ENCODE measurements around the gene AGRN.

Gene AGRN

DNA sequence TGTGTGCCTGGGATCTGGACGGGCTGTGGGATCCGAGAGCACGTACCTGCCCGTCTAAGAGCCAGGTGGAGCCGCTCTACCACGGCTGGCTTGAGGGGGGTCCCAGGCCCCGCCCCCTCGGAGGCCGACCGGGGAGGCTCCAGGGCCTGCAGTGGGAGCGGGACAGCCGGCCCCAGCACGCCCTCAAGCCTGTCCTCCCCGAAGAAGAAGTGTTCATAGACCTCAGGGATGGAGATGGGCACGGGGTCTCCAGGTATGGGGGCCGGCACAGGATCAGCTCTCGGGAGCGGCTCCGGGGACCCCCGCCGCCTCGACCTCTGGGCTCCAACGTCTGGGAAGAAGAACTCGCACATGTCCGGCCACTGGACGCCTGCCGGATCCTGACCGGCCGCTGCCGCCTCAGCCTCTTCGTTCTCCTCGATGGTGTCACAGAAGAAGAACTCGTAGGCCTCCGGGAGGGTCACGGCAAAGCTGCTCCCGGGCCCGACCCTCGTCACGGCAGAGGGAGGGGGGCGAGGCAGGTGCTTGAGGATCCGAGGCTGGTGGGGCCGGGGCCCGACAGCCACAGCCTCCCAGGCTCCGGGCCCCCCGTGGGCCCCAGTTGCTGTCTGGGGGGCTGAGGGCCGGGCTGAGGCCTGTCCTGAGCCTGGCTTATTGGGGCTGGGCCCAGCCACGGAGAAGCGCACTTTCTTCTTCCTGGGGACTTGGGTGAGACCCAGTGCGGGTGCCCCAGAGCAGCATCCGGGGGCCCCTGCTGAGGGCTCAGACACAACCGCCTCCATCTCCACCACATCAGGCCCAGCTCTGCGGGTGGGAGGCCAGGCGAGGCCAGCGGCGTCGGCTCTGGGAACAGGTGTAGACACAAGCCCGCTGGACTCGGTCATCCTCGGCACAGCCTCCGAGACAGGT is 40.8 kb upstream of the AGRN start:
- Histone ChIP-seq H4K12ac (ENCODE audit: low read depth, low read length) (no peak overlapping the region), H2AFZ (ENCODE audit: insufficient read depth, low read length, poor library complexity) (no peak overlapping the region), H2BK120ac (ENCODE audit: insufficient read depth, low read length, poor library complexity) (no peak overlapping the region), H4K91ac (ENCODE audit: low read depth, low read length) (no peak overlapping the region), H3K4me2 (ENCODE audit: low read length) (no peak overlapping the region), H3K9me3 (ENCODE audit: insufficient read depth, low read depth, low read length) (no peaks in the 10 kb centered on the region), H3K18ac (ENCODE audit: low read length) (no peak overlapping the region), H3K4ac (ENCODE audit: low read depth, low read length) (no peak overlapping the region), H2BK5ac (ENCODE audit: low read depth, low read length, poor library complexity) (no peak overlapping the region), H3K36me3 (ENCODE audit: control insufficient read depth in 1 of 2, insufficient read depth in 2 of 2, low read length in 2 of 2) (no peaks in the 10 kb centered on the region), H3K4me3 (ENCODE audit: low read depth, low read length) (no peak overlapping the region), H3K79me1 (ENCODE audit: low read length) (no peaks in the 10 kb centered on the region), H3K27me3 (ENCODE audit: insufficient read depth, low read length) (no peaks in the 10 kb centered on the region), H3K79me2 (ENCODE audit: control insufficient read depth, insufficient read depth, low read length, poor library complexity) (no peaks in the 10 kb centered on the region), H4K8ac (ENCODE audit: low read depth, low read length) (no peak overlapping the region), H2AK5ac (ENCODE audit: low read length) (no peak overlapping the region), H3K14ac (ENCODE audit: low read length) (no peak overlapping the region), H3K23ac (ENCODE audit: low read length) (no peak overlapping the region), H3K4me1 (ENCODE audit: control insufficient read depth in 1 of 2, insufficient read depth in 2 of 2, low read length in 2 of 2) (peaks cover 0 to 10% of the 10 kb centered on the region in 2 experiments), H2BK12ac (ENCODE audit: low read length) (no peak overlapping the region), H3K9ac (ENCODE audit: low read length) (no peak overlapping the region), H3K27ac (ENCODE audit: low read depth, low read length) (no peak overlapping the region)
- no peak for DNase-seq
- no CpG with 5 or more reads among the region's 60 CpGs for WGBS (ENCODE audit: extremely low coverage, insufficient coverage, insufficient read length)

DNA sequence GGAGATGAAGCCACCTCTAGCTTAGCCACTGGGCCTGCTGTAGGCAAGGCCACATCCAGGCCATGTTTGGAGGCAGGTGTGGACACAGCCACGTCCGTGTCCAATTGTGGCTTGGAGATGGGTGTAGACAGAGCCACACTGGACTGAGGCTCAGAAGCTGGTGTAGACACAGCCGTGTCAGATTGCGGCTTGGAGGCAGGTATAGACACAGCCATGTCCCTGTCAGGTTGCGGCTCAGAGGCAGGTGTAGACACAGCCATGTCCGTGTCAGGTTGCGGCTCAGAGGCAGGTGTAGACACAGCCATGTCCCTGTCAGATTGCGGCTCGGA is 40.2 kb upstream of the AGRN start:
- no peak overlapping the region for H3K14ac ChIP-seq (ENCODE audit: low read length)
- no peak overlapping the region for H3K4me2 ChIP-seq (ENCODE audit: low read length)
- H3K4me3 ChIP-seq (ENCODE audit: low read depth, low read length) = no peak overlapping the region
- H3K18ac ChIP-seq (ENCODE audit: low read length) = no peak overlapping the region
- no peak overlapping the region for H4K12ac ChIP-seq (ENCODE audit: low read depth, low read length)
- H3K36me3 ChIP-seq (ENCODE audit: control insufficient read depth in 1 of 2, insufficient read depth in 2 of 2, low read length in 2 of 2) = no peaks in the 10 kb centered on the region
- H3K27ac ChIP-seq (ENCODE audit: low read depth, low read length) = no peak overlapping the region
- H3K79me1 ChIP-seq (ENCODE audit: low read length) = no peaks in the 10 kb centered on the region
- DNase-seq = no peak
- H3K23ac ChIP-seq (ENCODE audit: low read length) = no peak overlapping the region
- H3K27me3 ChIP-seq (ENCODE audit: insufficient read depth, low read length) = no peaks in the 10 kb centered on the region
- no peaks in the 10 kb centered on the region for H3K79me2 ChIP-seq (ENCODE audit: control insufficient read depth, insufficient read depth, low read length, poor library complexity)
- H2AK5ac ChIP-seq (ENCODE audit: low read length) = no peak overlapping the region
- H3K9me3 ChIP-seq (ENCODE audit: insufficient read depth, low read depth, low read length) = no peaks in the 10 kb centered on the region
- no peak overlapping the region for H3K4ac ChIP-seq (ENCODE audit: low read depth, low read length)
- no peak overlapping the region for H2BK5ac ChIP-seq (ENCODE audit: low read depth, low read length, poor library complexity)
- H4K91ac ChIP-seq (ENCODE audit: low read depth, low read length) = no peak overlapping the region
- peaks cover 0 to 10% of the 10 kb centered on the region in 2 experiments for H3K4me1 ChIP-seq (ENCODE audit: control insufficient read depth in 1 of 2, insufficient read depth in 2 of 2, low read length in 2 of 2)
- WGBS (ENCODE audit: extremely low coverage, insufficient coverage, insufficient read length) = no CpG with 5 or more reads among the region's 9 CpGs
- no peak overlapping the region for H2BK12ac ChIP-seq (ENCODE audit: low read length)
- no peak overlapping the region for H2AFZ ChIP-seq (ENCODE audit: insufficient read depth, low read length, poor library complexity)
- no peak overlapping the region for H2BK120ac ChIP-seq (ENCODE audit: insufficient read depth, low read length, poor library complexity)
- H3K9ac ChIP-seq (ENCODE audit: low read length) = no peak overlapping the region
- no peak overlapping the region for H4K8ac ChIP-seq (ENCODE audit: low read depth, low read length)

GRCh38 chr1:980137-980571 is 39.8 kb upstream of the AGRN start:
- Histone ChIP-seq H3K4ac (ENCODE audit: low read depth, low read length) (no peak overlapping the region), H3K23ac (ENCODE audit: low read length) (no peak overlapping the region), H3K79me2 (ENCODE audit: control insufficient read depth, insufficient read depth, low read length, poor library complexity) (no peaks in the 10 kb centered on the region), H3K4me1 (ENCODE audit: control insufficient read depth in 1 of 2, insufficient read depth in 2 of 2, low read length in 2 of 2) (peaks cover 0 to 10% of the 10 kb centered on the region in 2 experiments), H3K4me2 (ENCODE audit: low read length) (no peak overlapping the region), H2BK120ac (ENCODE audit: insufficient read depth, low read length, poor library complexity) (no peak overlapping the region), H3K9ac (ENCODE audit: low read length) (no peak overlapping the region), H3K14ac (ENCODE audit: low read length) (no peak overlapping the region), H4K91ac (ENCODE audit: low read depth, low read length) (no peak overlapping the region), H2AK5ac (ENCODE audit: low read length) (no peak overlapping the region), H2AFZ (ENCODE audit: insufficient read depth, low read length, poor library complexity) (no peak overlapping the region), H3K4me3 (ENCODE audit: low read depth, low read length) (no peak overlapping the region), H2BK12ac (ENCODE audit: low read length) (no peak overlapping the region), H3K79me1 (ENCODE audit: low read length) (no peaks in the 10 kb centered on the region), H3K9me3 (ENCODE audit: insufficient read depth, low read depth, low read length) (no peaks in the 10 kb centered on the region), H4K12ac (ENCODE audit: low read depth, low read length) (no peak overlapping the region), H3K36me3 (ENCODE audit: control insufficient read depth in 1 of 2, insufficient read depth in 2 of 2, low read length in 2 of 2) (no peaks in the 10 kb centered on the region), H3K27ac (ENCODE audit: low read depth, low read length) (no peak overlapping the region), H2BK5ac (ENCODE audit: low read depth, low read length, poor library complexity) (no peak overlapping the region), H3K27me3 (ENCODE audit: insufficient read depth, low read length) (no peaks in the 10 kb centered on the region), H4K8ac (ENCODE audit: low read depth, low read length) (no peak overlapping the region), H3K18ac (ENCODE audit: low read length) (no peak overlapping the region)
- WGBS (ENCODE audit: extremely low coverage, insufficient coverage, insufficient read length) = no CpG with 5 or more reads among the region's 13 CpGs
- DNase-seq = no peak

DNA sequence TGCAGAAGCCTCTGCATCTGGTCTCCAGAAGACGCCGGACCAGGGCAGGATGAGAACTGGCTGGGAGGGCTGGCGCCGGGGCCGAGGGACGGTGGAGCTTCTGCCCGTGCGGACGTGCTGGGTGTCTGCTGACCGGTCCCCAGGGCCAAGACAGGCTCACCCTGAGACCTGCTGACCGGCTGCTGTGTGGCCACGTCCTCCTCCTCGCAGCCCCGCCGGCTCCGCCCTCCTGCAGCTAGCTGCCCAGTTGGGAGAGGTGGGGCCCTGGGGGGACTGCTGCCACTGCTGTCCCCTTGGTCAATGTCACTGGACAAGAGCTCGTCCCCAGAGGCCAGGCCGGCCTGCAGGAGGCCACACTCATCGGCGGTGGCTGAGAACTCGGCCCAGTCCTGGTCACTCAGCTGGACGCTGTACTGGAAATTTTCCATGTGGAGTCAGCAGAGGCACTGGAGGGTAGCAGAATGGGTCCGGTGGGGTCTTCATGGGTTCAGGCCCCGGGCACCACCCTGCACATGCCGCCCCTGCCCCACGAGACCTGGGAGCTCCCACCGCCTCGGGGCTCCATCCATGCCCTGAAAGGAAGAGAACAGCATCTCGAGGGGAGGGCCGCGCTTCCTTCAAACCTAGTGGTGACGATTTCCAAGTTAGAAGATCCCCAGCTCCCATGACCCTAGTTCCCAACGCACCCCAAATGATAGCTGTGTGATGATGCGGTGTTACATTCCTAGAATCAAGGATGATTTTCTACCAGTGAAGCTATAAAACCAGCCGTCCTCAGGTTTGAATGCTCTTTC is 39.1 kb upstream of the AGRN start:
- Histone ChIP-seq H2AK5ac (ENCODE audit: low read length) (no peak overlapping the region), H2AFZ (ENCODE audit: insufficient read depth, low read length, poor library complexity) (no peak overlapping the region), H3K27ac (ENCODE audit: low read depth, low read length) (no peak overlapping the region)

More for the DNA sequence above, 39.1 kb upstream of the AGRN start:
- no CpG with 5 or more reads among the region's 35 CpGs for WGBS (ENCODE audit: extremely low coverage, insufficient coverage, insufficient read length)
- peaks cover 0 to 6% of the 10 kb centered on the region in 2 experiments for H3K4me1 ChIP-seq (ENCODE audit: control insufficient read depth in 1 of 2, insufficient read depth in 2 of 2, low read length in 2 of 2)
- no peaks in the 10 kb centered on the region for H3K9me3 ChIP-seq (ENCODE audit: insufficient read depth, low read depth, low read length)
- H3K27me3 ChIP-seq (ENCODE audit: insufficient read depth, low read length) = no peaks in the 10 kb centered on the region
- no peak overlapping the region for H2BK5ac ChIP-seq (ENCODE audit: low read depth, low read length, poor library complexity)
- no peak overlapping the region for H2BK120ac ChIP-seq (ENCODE audit: insufficient read depth, low read length, poor library complexity)
- no peaks in the 10 kb centered on the region for H3K79me2 ChIP-seq (ENCODE audit: control insufficient read depth, insufficient read depth, low read length, poor library complexity)
- no peak overlapping the region for H3K9ac ChIP-seq (ENCODE audit: low read length)
- no peak overlapping the region for H3K4ac ChIP-seq (ENCODE audit: low read depth, low read length)
- no peak overlapping the region for H3K4me3 ChIP-seq (ENCODE audit: low read depth, low read length)
- no peak overlapping the region for H3K4me2 ChIP-seq (ENCODE audit: low read length)
- no peaks in the 10 kb centered on the region for H3K79me1 ChIP-seq (ENCODE audit: low read length)
- H4K12ac ChIP-seq (ENCODE audit: low read depth, low read length) = no peak overlapping the region
- H4K91ac ChIP-seq (ENCODE audit: low read depth, low read length) = no peak overlapping the region
- no peak overlapping the region for H3K23ac ChIP-seq (ENCODE audit: low read length)
- H2BK12ac ChIP-seq (ENCODE audit: low read length) = no peak overlapping the region
- H3K14ac ChIP-seq (ENCODE audit: low read length) = no peak overlapping the region
- no peak overlapping the region for H3K18ac ChIP-seq (ENCODE audit: low read length)
- DNase-seq = no peak
- H3K36me3 ChIP-seq (ENCODE audit: control insufficient read depth in 1 of 2, insufficient read depth in 2 of 2, low read length in 2 of 2) = no peaks in the 10 kb centered on the region
- H4K8ac ChIP-seq (ENCODE audit: low read depth, low read length) = no peak overlapping the region

All from trophoblast cell (in vitro differentiated cells and primary cell).